Mesendoderm (in vitro differentiated cells): Measurements from ENCODE around the gene MLLT1.

Experiments
- DNase-seq: peaks from one replicate; pipeline ENCODE4 v3.0.0; 2013
- H2AK5ac ChIP-seq: 2 replicates; pipeline ENCODE4 v1.6.1; 2013; ENCODE audit warnings: low read length, inconsistent platforms
- H2BK120ac ChIP-seq: 2 replicates; pipeline ENCODE4 v1.6.1; 2013; ENCODE audit warnings: low read depth, mild to moderate bottlenecking, low read length, moderate library complexity, mixed read lengths
- H2BK15ac ChIP-seq: replicated peaks from 2 replicates; pipeline ENCODE4 v1.6.1; 2013; ENCODE audit warnings: low read depth, mild to moderate bottlenecking, moderate library complexity
- H2BK5ac ChIP-seq: 2 replicates; pipeline ENCODE4 v1.6.1; 2013; ENCODE audit warnings: low read length, inconsistent platforms
- H3K18ac ChIP-seq: 2 replicates; pipeline ENCODE4 v1.6.1; 2013; ENCODE audit warnings: mild to moderate bottlenecking, low read length, mixed read lengths
- H3K23ac ChIP-seq: one replicate; pipeline ENCODE4 v1.6.1; 2013; ENCODE audit warnings: low read length
- H3K27ac ChIP-seq: 2 replicates; pipeline ENCODE4 v1.5.1; 2013; ENCODE audit warnings: low read depth, mild to moderate bottlenecking, inconsistent platforms, low read length, moderate library complexity
- H3K27me3 ChIP-seq: 2 replicates; pipeline ENCODE4 v1.6.1; 2013; ENCODE audit warnings: low read length, control low read depth, mild to moderate bottlenecking, inconsistent platforms; ENCODE audit not compliant: insufficient read depth, poor library complexity
- H3K36me3 ChIP-seq: 2 replicates; pipeline ENCODE4 v1.6.1; 2013; ENCODE audit warnings: low read length, inconsistent platforms; ENCODE audit not compliant: control insufficient read depth, insufficient read depth
- H3K4ac ChIP-seq: one replicate; pipeline ENCODE4 v1.6.1; 2013; ENCODE audit warnings: low read depth, mild to moderate bottlenecking, low read length, moderate library complexity
- H3K4me1 ChIP-seq: 2 replicates; pipeline ENCODE4 v1.6.1; 2013; ENCODE audit warnings: low read depth, low read length, inconsistent platforms; ENCODE audit not compliant: control insufficient read depth
- H3K4me2 ChIP-seq: 2 replicates; pipeline ENCODE4 v1.6.1; 2013; ENCODE audit warnings: low read length
- H3K4me3 ChIP-seq: 2 replicates; pipeline ENCODE4 v1.5.1; 2013; ENCODE audit warnings: mild to moderate bottlenecking, low read length
- H3K56ac ChIP-seq: one replicate; pipeline ENCODE4 v1.6.1; 2013; ENCODE audit warnings: low read length
- H3K79me1 ChIP-seq: 2 replicates; pipeline ENCODE4 v1.6.1; 2013; ENCODE audit warnings: low read length, inconsistent platforms
- H3K79me2 ChIP-seq: 2 replicates; pipeline ENCODE4 v1.6.1; 2013; ENCODE audit warnings: mild to moderate bottlenecking, low read length; ENCODE audit not compliant: control insufficient read depth, insufficient read depth
- H3K9ac ChIP-seq: 2 replicates; pipeline ENCODE4 v1.6.1; 2013; ENCODE audit warnings: low read length, inconsistent platforms
- H4K5ac ChIP-seq: one replicate; pipeline ENCODE4 v1.6.1; 2013; ENCODE audit warnings: low read length
- H4K8ac ChIP-seq: one replicate; pipeline ENCODE4 v1.6.1; 2013; ENCODE audit warnings: low read depth, mild to moderate bottlenecking, control low read depth, low read length, moderate library complexity
- WGBS: extraction: QIAGEN DNeasy Blood & Tissue Kit; methylation state at CpG from one replicate; pipeline ENCODE4 v1.1.7; 2013; ENCODE audit warnings: low lambda C conversion rate, missing lambda C conversion rate; ENCODE audit not compliant: insufficient coverage; ENCODE audit errors: extremely low coverage; 5-methylcytosine and 5-hydroxymethylcytosine counted together

Gene MLLT1

DNA sequence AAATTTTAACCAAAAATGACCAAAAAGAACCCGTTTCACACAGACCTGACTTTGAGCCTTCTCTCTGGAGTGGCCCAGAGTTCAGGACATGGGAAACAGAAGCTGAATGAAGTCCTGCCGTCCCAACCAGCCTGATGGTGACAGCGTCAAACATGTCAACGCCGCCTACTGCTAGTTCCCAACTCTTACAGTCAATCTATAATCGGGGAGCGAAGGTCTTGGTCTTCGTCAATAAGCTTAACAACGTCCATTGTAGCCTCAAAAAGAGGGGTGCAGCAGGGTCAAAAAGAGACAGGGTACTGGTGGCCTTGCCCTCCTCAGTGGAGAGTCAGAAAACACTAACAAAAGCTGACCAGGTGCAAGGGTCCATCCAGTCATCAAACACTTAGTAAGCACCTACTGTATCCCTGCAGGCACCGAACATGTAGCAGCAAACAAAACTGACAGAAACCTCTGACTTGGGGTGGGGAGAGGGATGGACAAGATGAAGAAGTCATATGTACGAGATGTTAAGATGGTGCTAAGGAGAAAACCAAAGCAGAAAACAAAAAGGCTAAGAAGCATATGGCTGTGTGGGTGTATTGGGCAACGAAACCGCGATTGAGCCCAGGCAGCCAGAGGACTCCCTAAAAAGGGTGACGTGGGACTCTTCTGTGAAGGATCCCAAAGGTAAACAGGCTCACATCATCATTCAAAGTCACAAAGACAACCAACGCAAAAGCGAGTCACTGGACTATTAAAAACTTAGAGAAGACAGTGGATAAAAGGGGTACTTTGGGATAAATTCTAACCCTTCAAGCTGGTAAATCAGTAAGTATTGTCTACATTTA lies 12.0 kb downstream of the MLLT1 start:
- no peak overlapping the region for H2BK5ac ChIP-seq
- no peak overlapping the region for H4K5ac ChIP-seq
- no peak overlapping the region for H3K4me2 ChIP-seq
- no peak overlapping the region for H3K4ac ChIP-seq
- no peak overlapping the region for H2BK15ac ChIP-seq
- no peak overlapping the region for H2BK120ac ChIP-seq
- no peak overlapping the region for H4K8ac ChIP-seq
- H3K79me2 ChIP-seq = peaks cover 47% of the 10 kb centered on the region
- peaks cover 6% of the 10 kb centered on the region for H3K4me1 ChIP-seq
- no peak overlapping the region for H2AK5ac ChIP-seq
- H3K27me3 ChIP-seq = no peaks in the 10 kb centered on the region
- no peak overlapping the region for H3K4me3 ChIP-seq
- no peak overlapping the region for H3K56ac ChIP-seq
- H3K79me1 ChIP-seq = peaks cover 26% of the 10 kb centered on the region
- no peak overlapping the region for H3K18ac ChIP-seq
- DNase-seq = no peak
- H3K36me3 ChIP-seq = peaks cover 2% of the 10 kb centered on the region
- WGBS = no CpG with 5 or more reads among the region's 17 CpGs
- H3K23ac ChIP-seq = no peak overlapping the region
- no peak overlapping the region for H3K9ac ChIP-seq
- no peak overlapping the region for H3K27ac ChIP-seq

DNA sequence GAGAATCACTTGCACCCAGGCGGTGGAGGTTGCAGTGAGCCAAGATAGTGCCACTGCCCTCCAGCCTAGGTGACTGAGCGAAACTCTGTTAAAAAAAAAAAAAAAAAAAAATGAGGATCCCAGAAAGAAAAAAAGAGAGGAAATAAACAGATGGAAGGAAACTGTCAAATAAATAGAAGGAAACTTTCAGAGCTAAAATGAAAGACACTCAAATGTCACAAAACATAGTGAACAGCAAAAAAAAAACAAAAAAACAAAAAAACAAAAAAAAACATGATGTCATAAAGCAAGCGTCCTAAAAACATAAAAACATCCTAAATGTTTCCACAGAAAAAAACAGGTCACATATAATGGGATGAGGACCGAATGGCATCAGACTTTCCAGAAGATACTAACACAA lies 15.0 kb downstream of the MLLT1 start:
- H3K27ac ChIP-seq = no peak overlapping the region

DNA sequence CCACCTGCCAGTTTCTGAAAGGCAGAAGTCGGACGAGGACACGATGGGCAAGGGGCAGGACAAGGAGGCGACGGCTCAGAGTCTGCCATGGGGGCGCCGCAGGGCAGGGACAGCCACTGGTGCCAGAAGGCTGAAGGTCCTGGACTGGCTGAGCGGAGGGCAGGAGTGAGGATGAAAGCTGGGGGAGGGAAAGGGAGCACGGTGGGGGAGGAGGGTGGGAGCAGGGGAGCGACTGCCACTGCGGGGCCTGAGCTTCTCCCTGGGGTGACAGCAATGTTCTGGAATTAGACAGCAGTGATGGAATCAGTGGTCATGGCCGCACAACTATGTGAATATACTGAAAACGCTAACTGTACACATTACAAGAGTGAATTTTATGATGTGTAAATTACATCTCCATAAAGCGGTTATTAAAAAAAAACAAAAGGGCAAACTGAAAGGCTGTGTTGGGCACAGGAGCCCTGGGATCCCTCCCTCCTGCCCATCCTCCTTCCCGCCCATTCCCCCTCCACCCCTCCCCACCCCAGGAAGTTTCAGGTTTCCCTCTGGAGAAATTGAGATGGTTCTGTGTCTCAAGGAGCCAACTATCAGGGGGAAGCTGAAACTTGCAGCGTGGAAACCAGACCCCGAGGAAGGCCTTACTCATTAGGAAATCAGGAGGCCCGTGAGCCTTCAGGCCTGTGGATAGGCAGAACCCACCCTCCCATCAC lies 15.9 kb downstream of the MLLT1 start:
- Histone ChIP-seq H3K4me3 (no peak overlapping the region), H2AK5ac (no peak overlapping the region), H3K79me1 (peaks cover 17% of the 10 kb centered on the region), H3K27me3 (no peaks in the 10 kb centered on the region), H2BK5ac (no peak overlapping the region), H4K5ac (no peak overlapping the region), H3K23ac (no peak overlapping the region), H3K36me3 (peaks cover 2% of the 10 kb centered on the region), H3K56ac (no peak overlapping the region), H3K18ac (no peak overlapping the region), H3K9ac (peak overlapping the region; percentile 24), H3K79me2 (peaks cover 22% of the 10 kb centered on the region), H3K4me2 (no peak overlapping the region), H3K4me1 (no peaks in the 10 kb centered on the region), H3K4ac (no peak overlapping the region), H3K27ac (no peak overlapping the region), H2BK120ac (no peak overlapping the region), H4K8ac (no peak overlapping the region), H2BK15ac (no peak overlapping the region)
- no CpG with 5 or more reads among the region's 18 CpGs for WGBS
- peak; percentile 47 for DNase-seq

More for the DNA sequence above, 15.0 kb downstream of the MLLT1 start:
- H2BK15ac ChIP-seq = no peak overlapping the region
- H3K18ac ChIP-seq = no peak overlapping the region
- H3K4me3 ChIP-seq = no peak overlapping the region
- no CpG with 5 or more reads among the region's 4 CpGs for WGBS
- no peak overlapping the region for H2BK5ac ChIP-seq
- H2BK120ac ChIP-seq = no peak overlapping the region
- no peak overlapping the region for H3K9ac ChIP-seq
- H4K5ac ChIP-seq = no peak overlapping the region
- H3K4me2 ChIP-seq = no peak overlapping the region
- no peaks in the 10 kb centered on the region for H3K27me3 ChIP-seq
- no peak overlapping the region for H3K56ac ChIP-seq
- DNase-seq = no peak
- no peak overlapping the region for H2AK5ac ChIP-seq
- H3K4ac ChIP-seq = no peak overlapping the region
- H3K23ac ChIP-seq = no peak overlapping the region
- no peaks in the 10 kb centered on the region for H3K4me1 ChIP-seq
- H3K36me3 ChIP-seq = no peaks in the 10 kb centered on the region
- peaks cover 15% of the 10 kb centered on the region for H3K79me1 ChIP-seq
- no peak overlapping the region for H4K8ac ChIP-seq
- peaks cover 23% of the 10 kb centered on the region for H3K79me2 ChIP-seq

DNA sequence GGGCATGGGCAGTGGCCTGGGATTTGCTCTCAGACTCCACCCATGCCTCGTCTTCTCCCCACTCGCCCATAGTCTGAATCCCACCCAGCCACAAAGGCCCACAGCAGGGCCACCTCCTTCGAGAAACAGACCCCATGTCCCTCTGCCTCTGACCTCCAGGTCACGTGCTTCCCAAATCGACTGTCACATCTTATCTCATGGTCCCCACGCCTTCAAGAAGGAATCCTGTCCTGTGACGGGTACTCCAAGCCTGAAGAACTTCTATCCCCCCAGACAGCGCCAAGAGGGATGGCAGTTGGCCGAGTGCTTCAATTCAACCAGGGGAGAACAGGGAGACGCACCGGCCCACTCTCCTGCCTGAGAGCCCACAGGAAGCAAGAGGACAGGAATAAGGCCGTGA lies 16.5 kb downstream of the MLLT1 start:
- Histone ChIP-seq H2BK120ac (no peak overlapping the region), H2AK5ac (no peak overlapping the region), H2BK5ac (no peak overlapping the region), H3K4me1 (no peaks in the 10 kb centered on the region), H4K5ac (no peak overlapping the region), H2BK15ac (no peak overlapping the region), H3K4me2 (no peak overlapping the region), H3K23ac (no peak overlapping the region), H3K4me3 (no peak overlapping the region), H4K8ac (no peak overlapping the region), H3K56ac (no peak overlapping the region), H3K9ac (no peak overlapping the region), H3K79me2 (peaks cover 28% of the 10 kb centered on the region), H3K27ac (no peak overlapping the region), H3K27me3 (no peaks in the 10 kb centered on the region), H3K4ac (no peak overlapping the region), H3K36me3 (peaks cover 3% of the 10 kb centered on the region), H3K18ac (no peak overlapping the region), H3K79me1 (peaks cover 19% of the 10 kb centered on the region)
- no peak for DNase-seq
- no CpG with 5 or more reads among the region's 12 CpGs for WGBS

DNA sequence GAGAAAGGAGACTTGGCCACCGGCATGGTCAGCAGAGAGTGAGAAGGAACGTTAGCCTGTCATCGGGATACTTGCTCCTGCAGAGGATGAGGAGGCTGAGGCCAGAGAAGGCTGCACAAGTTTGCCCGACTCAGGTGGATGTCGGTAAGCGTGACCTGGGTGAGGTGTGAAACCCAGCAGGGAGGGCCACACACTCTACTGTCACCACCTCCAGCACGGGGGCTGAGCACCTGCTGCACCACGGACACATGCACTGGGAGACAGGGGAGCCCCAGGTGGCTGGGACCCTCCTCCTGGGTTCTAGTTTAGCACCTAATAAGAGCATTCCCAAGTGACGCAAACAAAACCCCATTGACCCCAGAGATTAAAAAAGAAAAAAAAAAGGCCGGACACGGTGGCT lies 17.3 kb downstream of the MLLT1 start:
- Histone ChIP-seq H3K4me1 (no peaks in the 10 kb centered on the region), H4K8ac (no peak overlapping the region), H3K4me2 (no peak overlapping the region), H3K56ac (no peak overlapping the region), H3K27me3 (no peaks in the 10 kb centered on the region), H3K36me3 (peaks cover 3% of the 10 kb centered on the region), H2BK15ac (no peak overlapping the region), H3K79me1 (peaks cover 16% of the 10 kb centered on the region), H3K4ac (no peak overlapping the region), H2BK120ac (no peak overlapping the region), H3K18ac (no peak overlapping the region), H2BK5ac (no peak overlapping the region), H3K27ac (no peak overlapping the region), H3K23ac (no peak overlapping the region), H4K5ac (no peak overlapping the region), H3K4me3 (no peak overlapping the region), H2AK5ac (no peak overlapping the region), H3K79me2 (peaks cover 30% of the 10 kb centered on the region), H3K9ac (no peak overlapping the region)
- no peak for DNase-seq
- no CpG with 5 or more reads among the region's 11 CpGs for WGBS
